ENCODE measurements around the gene CCDC12.

Gene CCDC12

GRCh38 chr3:46946416-46946815, 30.1 kb downstream of the CCDC12 start:
- DNase-seq (ENCODE audit: low spot score): no peak
- TF ChIP-seq CTCF (IDR thresholded peaks at IDR 0.05; ENCODE audit: extremely low read depth, missing control alignments): no peak

- DNase-seq (ENCODE audit: low spot score): no peak
- no peak for TF ChIP-seq CTCF (IDR thresholded peaks at IDR 0.05; ENCODE audit: extremely low read depth, missing control alignments)
Measured at GRCh38 chr3:46944191-46944590, 32.4 kb downstream of the CCDC12 start.

GRCh38 chr3:46943237-46944187, 33.0 kb downstream of the CCDC12 start:
- no peak for TF ChIP-seq CTCF (IDR thresholded peaks at IDR 0.05; ENCODE audit: extremely low read depth, missing control alignments)
- no peak for DNase-seq (ENCODE audit: low spot score)

GRCh38 chr3:46942481-46943236, 33.9 kb downstream of the CCDC12 start:
- no peak for DNase-seq (ENCODE audit: low spot score)
- no peak for TF ChIP-seq CTCF (IDR thresholded peaks at IDR 0.05; ENCODE audit: extremely low read depth, missing control alignments)

- no peak for DNase-seq (ENCODE audit: low spot score)
- no peak for TF ChIP-seq CTCF (IDR thresholded peaks at IDR 0.05; ENCODE audit: extremely low read depth, missing control alignments)
Measured at GRCh38 chr3:46942076-46942475, 34.5 kb downstream of the CCDC12 start.

GRCh38 chr3:46939578-46940445, 36.7 kb downstream of the CCDC12 start:
- TF ChIP-seq CTCF (IDR thresholded peaks at IDR 0.05; ENCODE audit: extremely low read depth, missing control alignments): no peak
- DNase-seq (ENCODE audit: low spot score): no peak

Data from GM20000 (cell line).